Mucosa of rectum (tissue), 2 donors: Measurements from ENCODE around the gene TENT4B.

Experiments
- H3K27ac ChIP-seq, 2 donors: one replicate each; pipeline ENCODE4 v1.7.0; 2013; ENCODE audit warnings: inconsistent platforms in 2 of 2, low read depth in 2 of 2, low read length in 2 of 2
- H3K27me3 ChIP-seq, 2 donors: one replicate each; pipeline ENCODE4 v1.7.0; 2013; ENCODE audit warnings: low read length in 2 of 2; ENCODE audit not compliant: control insufficient read depth in 2 of 2, insufficient read depth in 2 of 2
- H3K36me3 ChIP-seq, 2 donors: one replicate each; pipeline ENCODE4 v1.7.0; 2013; ENCODE audit warnings: low read length in 2 of 2; ENCODE audit not compliant: control insufficient read depth in 2 of 2, insufficient read depth in 2 of 2
- H3K4me1 ChIP-seq, 2 donors: one replicate each; pipeline ENCODE4 v1.7.0; 2013; ENCODE audit warnings: low read length in 2 of 2, mild to moderate bottlenecking in 1 of 2; ENCODE audit not compliant: control insufficient read depth in 2 of 2, insufficient read depth in 2 of 2
- H3K4me3 ChIP-seq, 2 donors: one replicate each; pipeline ENCODE4 v1.7.0; 2013; ENCODE audit warnings: low read length in 2 of 2
- H3K9ac ChIP-seq, 2 donors: one replicate each; pipeline ENCODE4 v1.7.0; 2013; ENCODE audit warnings: low read length in 2 of 2, low read depth in 1 of 2, mild to moderate bottlenecking in 1 of 2
- H3K9me3 ChIP-seq, 2 donors: one replicate each; pipeline ENCODE4 v1.7.0; 2013; ENCODE audit warnings: low read length in 2 of 2; ENCODE audit not compliant: control insufficient read depth in 2 of 2
- donor health status: healthy.
- donor health status: Normal muscosa, but diverticular disease.

Gene TENT4B

GRCh38 chr16:50275428-50276325 lies 122.6 kb downstream of the TENT4B start:
- H3K9ac ChIP-seq = no peak overlapping the region
- H3K27me3 ChIP-seq = no peaks in the 10 kb centered on the region
- no peaks in the 10 kb centered on the region for H3K9me3 ChIP-seq
- no peaks in the 10 kb centered on the region for H3K36me3 ChIP-seq
- peaks cover 10 to 11% of the 10 kb centered on the region in 2 donors for H3K4me1 ChIP-seq
- peak overlapping the region; percentile 5 to 66 for H3K4me3 ChIP-seq
- peak overlapping the region in 1 of 2 donors; percentile 84 for H3K27ac ChIP-seq

- H3K27ac ChIP-seq = peak overlapping the region in 1 of 2 donors; percentile 32
- H3K4me1 ChIP-seq = peaks cover 14 to 16% of the 10 kb centered on the region in 2 donors
- no peaks in the 10 kb centered on the region for H3K9me3 ChIP-seq
- H3K36me3 ChIP-seq = no peaks in the 10 kb centered on the region
- no peak overlapping the region for H3K4me3 ChIP-seq
- H3K9ac ChIP-seq = no peak overlapping the region
- no peaks in the 10 kb centered on the region for H3K27me3 ChIP-seq
These were observed 123.2 kb downstream of the TENT4B start for GRCh38 chr16:50276326-50276640.

GRCh38 chr16:50276801-50277555 lies 123.9 kb downstream of the TENT4B start:
- Histone ChIP-seq H3K27ac (no peak overlapping the region), H3K4me1 (peaks cover 18 to 20% of the 10 kb centered on the region in 2 donors), H3K27me3 (no peaks in the 10 kb centered on the region), H3K9ac (no peak overlapping the region), H3K36me3 (no peaks in the 10 kb centered on the region), H3K9me3 (no peaks in the 10 kb centered on the region), H3K4me3 (no peak overlapping the region)

GRCh38 chr16:50278251-50278650 lies 125.1 kb downstream of the TENT4B start:
- H3K27ac ChIP-seq = no peak overlapping the region

GRCh38 chr16:50279504-50279865 lies 126.4 kb downstream of the TENT4B start:
- H3K9ac ChIP-seq = peak overlapping the region; percentile 2 to 52
- peak overlapping the region in 1 of 2 donors; percentile 44 for H3K4me3 ChIP-seq

More at GRCh38 chr16:50278251-50278650, 125.1 kb downstream of the TENT4B start:
- H3K27me3 ChIP-seq = no peaks in the 10 kb centered on the region
- H3K9ac ChIP-seq = no peak overlapping the region
- peaks cover 23 to 26% of the 10 kb centered on the region in 2 donors for H3K4me1 ChIP-seq
- H3K9me3 ChIP-seq = no peaks in the 10 kb centered on the region
- no peak overlapping the region for H3K4me3 ChIP-seq
- no peaks in the 10 kb centered on the region for H3K36me3 ChIP-seq

GRCh38 chr16:50280932-50281331 lies 127.8 kb downstream of the TENT4B start:
- no peaks in the 10 kb centered on the region for H3K27me3 ChIP-seq
- peaks cover 32 to 33% of the 10 kb centered on the region in 2 donors for H3K4me1 ChIP-seq
- H3K36me3 ChIP-seq = no peaks in the 10 kb centered on the region
- H3K4me3 ChIP-seq = peak overlapping the region in 1 of 2 donors; percentile 20
- no peak overlapping the region for H3K9ac ChIP-seq
- H3K9me3 ChIP-seq = no peaks in the 10 kb centered on the region
- H3K27ac ChIP-seq = peak overlapping the region in 1 of 2 donors; percentile 45

More at GRCh38 chr16:50279504-50279865, 126.4 kb downstream of the TENT4B start:
- H3K9me3 ChIP-seq = no peaks in the 10 kb centered on the region
- peaks cover 32 to 33% of the 10 kb centered on the region in 2 donors for H3K4me1 ChIP-seq
- no peaks in the 10 kb centered on the region for H3K27me3 ChIP-seq
- peak overlapping the region; percentile 18 to 56 for H3K27ac ChIP-seq
- no peaks in the 10 kb centered on the region for H3K36me3 ChIP-seq
